H9 (cell line): ENCODE measurements around the gene ITIH4. TPM values are rescaled to one million over a fixed set of nuclear protein-coding genes. Genes with fewer than 3 reads are reported as not detected.

Source experiments
- DNase-seq: peaks from one replicate; pipeline ENCODE4 v3.0.0-alpha.2; 2017
- H2AFZ ChIP-seq: one replicate; pipeline ENCODE4 v1.6.1; 2013; ENCODE audit warnings: mild to moderate bottlenecking, low read length, control low read depth, moderate library complexity
- H2AK5ac ChIP-seq: 2 replicates; pipeline ENCODE4 v1.6.1; 2013; ENCODE audit warnings: low read length, control low read depth, mixed read lengths; ENCODE audit not compliant: insufficient read length
- H2BK120ac ChIP-seq: one replicate; pipeline ENCODE4 v1.6.1; 2013; ENCODE audit warnings: low read depth, mild to moderate bottlenecking, low read length, control low read depth, inconsistent platforms; ENCODE audit not compliant: poor library complexity, severe bottlenecking
- H2BK12ac ChIP-seq: 2 replicates; pipeline ENCODE4 v1.6.1; 2013; ENCODE audit warnings: low read length, control low read depth, mixed read lengths, low read depth; ENCODE audit not compliant: insufficient read length
- H2BK15ac ChIP-seq: 2 replicates; pipeline ENCODE4 v1.6.1; 2013; ENCODE audit warnings: low read depth, low read length, control low read depth
- H2BK20ac ChIP-seq: one replicate; pipeline ENCODE4 v1.6.1; 2013; ENCODE audit warnings: low read depth, mild to moderate bottlenecking, low read length, control low read depth, inconsistent platforms; ENCODE audit not compliant: poor library complexity, severe bottlenecking
- H2BK5ac ChIP-seq: 2 replicates; pipeline ENCODE4 v1.6.1; 2013; ENCODE audit warnings: low read length, control low read depth, mixed read lengths; ENCODE audit not compliant: insufficient read length
- H3K14ac ChIP-seq: 2 replicates; pipeline ENCODE4 v1.6.1; 2013; ENCODE audit warnings: low read length, control low read depth; ENCODE audit not compliant: insufficient read depth
- H3K18ac ChIP-seq: 2 replicates; pipeline ENCODE4 v1.6.1; 2013; ENCODE audit warnings: low read depth, mild to moderate bottlenecking, mixed read lengths, low read length, control low read depth; ENCODE audit not compliant: insufficient read length
- H3K23ac ChIP-seq: 2 replicates; pipeline ENCODE4 v1.6.1; 2013; ENCODE audit warnings: low read length, control low read depth, mixed read lengths, low read depth; ENCODE audit not compliant: insufficient read length
- H3K23me2 ChIP-seq: 2 replicates; pipeline ENCODE4 v1.6.1; 2013; ENCODE audit warnings: low read depth, mild to moderate bottlenecking, mixed read lengths, low read length, control low read depth; ENCODE audit not compliant: insufficient read length, poor library complexity, severe bottlenecking
- H3K27ac ChIP-seq: 2 replicates; pipeline ENCODE4 v1.5.1; 2013; ENCODE audit warnings: low read length, control low read depth, mixed read lengths, low read depth; ENCODE audit not compliant: insufficient read length
- H3K27me3 ChIP-seq: 2 replicates; pipeline ENCODE4 v1.6.1; 2013; ENCODE audit warnings: low read length, control low read depth, inconsistent platforms; ENCODE audit not compliant: insufficient read depth
- H3K4ac ChIP-seq: 2 replicates; pipeline ENCODE4 v1.6.1; 2013; ENCODE audit warnings: low read depth, mild to moderate bottlenecking, control low read depth, inconsistent platforms, low read length, moderate library complexity
- H3K4me1 ChIP-seq: 2 replicates; pipeline ENCODE4 v1.6.1; 2013; ENCODE audit warnings: low read length, control low read depth, inconsistent platforms; ENCODE audit not compliant: insufficient read depth
- H3K4me2 ChIP-seq: 2 replicates; pipeline ENCODE4 v1.6.1; 2013; ENCODE audit warnings: low read length, control low read depth, mixed read lengths; ENCODE audit not compliant: insufficient read length, insufficient read depth
- H3K56ac ChIP-seq: 2 replicates; pipeline ENCODE4 v1.6.1; 2013; ENCODE audit warnings: low read depth, mild to moderate bottlenecking, mixed read lengths, low read length, control low read depth; ENCODE audit not compliant: insufficient read length
- H3K79me1 ChIP-seq: 2 replicates; pipeline ENCODE4 v1.6.1; 2013; ENCODE audit warnings: low read depth, mild to moderate bottlenecking, moderate library complexity, low read length, control low read depth, inconsistent platforms; ENCODE audit not compliant: insufficient read depth, poor library complexity, severe bottlenecking
- H3K79me2 ChIP-seq: 2 replicates; pipeline ENCODE4 v1.6.1; 2013; ENCODE audit warnings: low read length, control low read depth, inconsistent platforms; ENCODE audit not compliant: insufficient read depth
- H3K9ac ChIP-seq: 2 replicates; pipeline ENCODE4 v1.6.1; 2013; ENCODE audit warnings: low read length, control low read depth, mixed read lengths; ENCODE audit not compliant: insufficient read length; ENCODE audit errors: extremely low read depth
- H3K9me3 ChIP-seq: one replicate; pipeline ENCODE4 v1.6.1; 2013; ENCODE audit warnings: low read depth, low read length, inconsistent platforms; ENCODE audit not compliant: control insufficient read depth
- H3T11ph ChIP-seq: one replicate; pipeline ENCODE4 v1.6.1; 2013; ENCODE audit warnings: mild to moderate bottlenecking, low read length, control low read depth, inconsistent platforms
- H4K20me1 ChIP-seq: one replicate; pipeline ENCODE4 v1.6.1; 2013; ENCODE audit not compliant: control insufficient read depth, insufficient read length, insufficient read depth
- H4K5ac ChIP-seq: 2 replicates; pipeline ENCODE4 v1.6.1; 2013; ENCODE audit warnings: low read depth, mild to moderate bottlenecking, mixed read lengths, low read length, control low read depth; ENCODE audit not compliant: insufficient read length
- H4K8ac ChIP-seq: replicated peaks from 2 replicates; pipeline ENCODE4 v1.6.1; 2013; ENCODE audit warnings: low read length, control low read depth, mixed read lengths, low read depth; ENCODE audit not compliant: insufficient read length
- H4K91ac ChIP-seq: 2 replicates; pipeline ENCODE4 v1.6.1; 2013; ENCODE audit warnings: low read depth, mild to moderate bottlenecking, moderate library complexity, mixed read lengths, low read length, control low read depth; ENCODE audit not compliant: insufficient read length
- H3K27ac Mint-ChIP-seq, 3 experiments: 2 replicates in 2 of 3; 3 replicates in 1 of 3; pipeline ENCODE4 v1.8.0; 2020 to 2021; ENCODE audit warnings: mixed read lengths in 3 of 3, mild to moderate bottlenecking in 1 of 3, moderate library complexity in 1 of 3
- H3K27me3 Mint-ChIP-seq: 2 replicates; pipeline ENCODE4 v1.8.0; 2021; ENCODE audit warnings: low read depth, mild to moderate bottlenecking, moderate library complexity, mixed read lengths
- H3K36me3 Mint-ChIP-seq, 3 experiments: 2 replicates in 2 of 3; 3 replicates in 1 of 3; pipeline ENCODE4 v1.8.0; 2020 to 2021; ENCODE audit warnings: low read depth in 3 of 3, mixed read lengths in 3 of 3; ENCODE audit not compliant: insufficient read depth in 1 of 3
- H3K4me1 Mint-ChIP-seq, 2 experiments: 2 replicates each; pipeline ENCODE4 v1.8.0; 2020; ENCODE audit warnings: mixed read lengths in 2 of 2
- H3K4me3 Mint-ChIP-seq, 2 experiments: 2 replicates in 1 of 2; 3 replicates in 1 of 2; pipeline ENCODE4 v1.8.0; 2020 to 2021; ENCODE audit warnings: mild to moderate bottlenecking in 2 of 2, mixed read lengths in 2 of 2, moderate library complexity in 1 of 2
- H3K9me3 Mint-ChIP-seq, 2 experiments: 2 replicates in 1 of 2; 3 replicates in 1 of 2; pipeline ENCODE4 v1.8.0; 2020; ENCODE audit warnings: mild to moderate bottlenecking in 2 of 2, mixed read lengths in 2 of 2, moderate library complexity in 1 of 2
- CTCF ChIP-seq: fragments of 200-600 bp; sonication (generic); conservative IDR thresholded peaks from 3 replicates; pipeline ENCODE4 v1.8.0; 2021; ENCODE audit warnings: antibody characterized with exemption, mild to moderate bottlenecking
- WGBS: extraction: QIAGEN DNeasy Blood & Tissue Kit; methylation state at CpG from one replicate; pipeline ENCODE4 v1.1.7; 2013; ENCODE audit warnings: missing lambda C conversion rate, low lambda C conversion rate, mixed read lengths; ENCODE audit not compliant: insufficient read length; ENCODE audit errors: extremely low coverage; 5-methylcytosine and 5-hydroxymethylcytosine counted together
- total RNA-seq: library from RNA; stranded (reverse); gene quantifications from 2 replicates; pipeline ENCODE4 v1.2.1, GENCODE V29; 2021

ITIH4 gene
- total RNA-seq, 1 experiment from 2014 or later: 3.0 TPM

GRCh38 chr3:52857133-52857532, 26.7 kb upstream of the ITIH4 start:
- TF ChIP-seq CTCF: no peak
- Mint-ChIP-seq H3K4me1 (no peaks in the 10 kb centered on the region), H3K27me3 (no peaks in the 10 kb centered on the region), H3K27ac (no peak overlapping the region), H3K9me3 (no peaks in the 10 kb centered on the region), H3K4me3 (no peak overlapping the region), H3K36me3 (peaks cover 0 to 2% (median 2%) of the 10 kb centered on the region in 3 experiments; a peak in 3 of 7 replicates)
- H4K91ac ChIP-seq: no peak overlapping the region
- H4K5ac ChIP-seq: no peak overlapping the region
- H2BK20ac ChIP-seq: no peak overlapping the region
- H2AFZ ChIP-seq: no peak overlapping the region
- no peak overlapping the region for H2BK15ac ChIP-seq
- no peak overlapping the region for H3K56ac ChIP-seq
- H3K18ac ChIP-seq: no peak overlapping the region
- no peaks in the 10 kb centered on the region for H3K4me1 ChIP-seq
- H3K23ac ChIP-seq: no peak overlapping the region
- no peak overlapping the region for H3K27ac ChIP-seq
- H2BK12ac ChIP-seq: no peak overlapping the region
- H3T11ph ChIP-seq: no peak overlapping the region
- H2BK5ac ChIP-seq: no peak overlapping the region
- DNase-seq: no peak
- no peaks in the 10 kb centered on the region for H3K23me2 ChIP-seq
- no peaks in the 10 kb centered on the region for H3K27me3 ChIP-seq
- no peak overlapping the region for H3K9ac ChIP-seq
- H2BK120ac ChIP-seq: no peak overlapping the region
- no peak overlapping the region for H3K14ac ChIP-seq
- no peaks in the 10 kb centered on the region for H3K79me1 ChIP-seq
- no peak overlapping the region for H4K8ac ChIP-seq
- no peaks in the 10 kb centered on the region for H4K20me1 ChIP-seq
- H2AK5ac ChIP-seq: no peak overlapping the region
- H3K9me3 ChIP-seq: no peaks in the 10 kb centered on the region
- no peak overlapping the region for H3K4ac ChIP-seq
- no CpG with 5 or more reads among the region's 3 CpGs for WGBS
- H3K4me2 ChIP-seq: no peak overlapping the region
- H3K79me2 ChIP-seq: no peaks in the 10 kb centered on the region
